ENCODE data around the gene SEPTIN8. TPM values are rescaled to one million over a fixed set of nuclear protein-coding genes. Genes with fewer than 3 reads are reported as not detected.

SEPTIN8 gene
- total RNA-seq, 1 experiment from 2014 or later: 38.2 TPM

- Histone ChIP-seq H3K9me3 (ENCODE audit: control insufficient read depth, low read depth, low read length) (no peaks in the 10 kb centered on the region), H2AFZ (ENCODE audit: low read length) (no peak overlapping the region), H3K14ac (ENCODE audit: insufficient read depth, low read length) (no peak overlapping the region), H3K56ac (ENCODE audit: insufficient read length, low read depth, low read length) (no peak overlapping the region), H3K23ac (ENCODE audit: insufficient read length, low read depth, low read length) (no peak overlapping the region), H3K4me1 (ENCODE audit: insufficient read depth, low read length) (no peaks in the 10 kb centered on the region), H2BK5ac (ENCODE audit: insufficient read length, low read length) (no peak overlapping the region), H2AK5ac (ENCODE audit: insufficient read length, low read length) (no peak overlapping the region), H4K5ac (ENCODE audit: insufficient read length, low read depth, low read length) (no peak overlapping the region), H4K8ac (replicated peaks; ENCODE audit: insufficient read length, low read depth, low read length) (no peak overlapping the region), H2BK120ac (ENCODE audit: low read depth, low read length, poor library complexity, severe bottlenecking) (no peak overlapping the region), H3K4me2 (ENCODE audit: insufficient read depth, insufficient read length, low read length) (no peak overlapping the region), H2BK15ac (ENCODE audit: low read depth, low read length) (no peak overlapping the region), H3T11ph (ENCODE audit: low read length) (no peak overlapping the region), H2BK20ac (ENCODE audit: low read depth, low read length, poor library complexity, severe bottlenecking) (no peak overlapping the region), H3K79me2 (ENCODE audit: insufficient read depth, low read length) (no peaks in the 10 kb centered on the region), H4K91ac (ENCODE audit: insufficient read length, low read depth, low read length) (no peak overlapping the region), H3K4ac (ENCODE audit: low read depth, low read length) (no peak overlapping the region), H4K20me1 (ENCODE audit: control insufficient read depth, insufficient read depth, insufficient read length) (no peaks in the 10 kb centered on the region), H3K27ac (ENCODE audit: insufficient read length, low read depth, low read length) (no peak overlapping the region), H3K79me1 (ENCODE audit: insufficient read depth, low read depth, low read length, poor library complexity, severe bottlenecking) (no peaks in the 10 kb centered on the region), H2BK12ac (ENCODE audit: insufficient read length, low read depth, low read length) (no peak overlapping the region), H3K9ac (ENCODE audit: extremely low read depth, insufficient read length, low read length) (no peak overlapping the region), H3K27me3 (ENCODE audit: insufficient read depth, low read length) (peaks cover 16% of the 10 kb centered on the region; the same call in 1 of the 2 replicates), H3K18ac (ENCODE audit: insufficient read length, low read depth, low read length) (no peak overlapping the region), H3K23me2 (ENCODE audit: insufficient read length, low read depth, low read length, poor library complexity, severe bottlenecking) (peaks cover 6% of the 10 kb centered on the region)
- no CpG with 5 or more reads among the region's 2 CpGs for WGBS (ENCODE audit: extremely low coverage, insufficient read length, low lambda C conversion rate)
- H3K9me3 Mint-ChIP-seq: peaks cover 0 to 3% of the 10 kb centered on the region in 2 experiments; a peak in 1 of 5 replicates
- no peak for DNase-seq
- no peak overlapping the region; a peak in 1 of 5 replicates for H3K4me3 Mint-ChIP-seq
- H3K4me1 Mint-ChIP-seq: peaks cover 9 to 17% of the 10 kb centered on the region in 2 experiments
- H3K27me3 Mint-ChIP-seq (ENCODE audit: low read depth): peaks cover 65% of the 10 kb centered on the region
- no peaks in the 10 kb centered on the region; a peak in 1 of 7 replicates for H3K36me3 Mint-ChIP-seq (ENCODE audit: insufficient read depth in 1 of 3, low read depth in 3 of 3)
- H3K27ac Mint-ChIP-seq: no peak overlapping the region
- TF ChIP-seq CTCF (conservative IDR thresholded peaks at IDR 0.05): no peak
Observed at GRCh38 chr5:132749506-132749905, 27.5 kb downstream of the SEPTIN8 start.

Measured in H9 (cell line).